Activated CD4-positive, alpha-beta T cell treated with anti-CD3 and anti-CD28 coated beads, Interleukin-10, Interleukin-2, amounts not matched to agents 100 ng/mL and 50 ng/mL, durations not matched to agents 16 hours and 8 hours (primary cell): ENCODE measurements around the gene ASCC3.

Source experiments
- DNase-seq: peaks from one replicate; pipeline ENCODE4 v3.0.0-alpha.2; 2020

Gene ASCC3

DNA sequence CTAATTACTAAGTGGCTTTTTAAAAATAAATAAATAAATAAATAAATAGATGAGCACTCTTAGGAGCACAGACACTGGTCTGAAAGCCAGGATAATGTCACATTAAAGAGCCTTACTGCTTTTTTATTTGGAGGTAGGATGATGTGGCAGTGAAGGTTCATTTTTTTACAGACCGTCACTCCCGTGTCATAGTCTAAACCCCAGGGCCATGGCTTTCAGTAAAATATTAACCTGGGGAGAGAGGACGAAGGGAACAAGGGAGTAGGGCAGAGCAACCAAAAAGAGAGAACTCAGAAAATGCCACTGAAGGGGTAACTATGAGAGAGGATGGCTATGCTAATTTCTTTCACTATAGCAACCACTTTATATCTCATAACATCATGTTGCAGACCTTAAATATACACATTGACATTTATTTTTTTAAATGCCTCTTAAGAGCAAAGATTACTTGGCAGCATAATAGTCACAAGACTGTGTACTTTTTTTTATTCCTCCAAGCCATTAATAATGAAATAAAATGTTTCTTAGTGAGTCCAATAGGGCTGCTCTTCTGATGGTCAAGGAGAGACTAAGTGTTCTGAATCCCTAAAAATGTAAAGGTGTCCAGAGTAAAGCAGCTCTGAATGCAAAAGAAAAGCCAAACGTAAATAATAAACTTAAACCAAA is 315.6 kb downstream of the ASCC3 start:
- DNase-seq: no peak

DNA sequence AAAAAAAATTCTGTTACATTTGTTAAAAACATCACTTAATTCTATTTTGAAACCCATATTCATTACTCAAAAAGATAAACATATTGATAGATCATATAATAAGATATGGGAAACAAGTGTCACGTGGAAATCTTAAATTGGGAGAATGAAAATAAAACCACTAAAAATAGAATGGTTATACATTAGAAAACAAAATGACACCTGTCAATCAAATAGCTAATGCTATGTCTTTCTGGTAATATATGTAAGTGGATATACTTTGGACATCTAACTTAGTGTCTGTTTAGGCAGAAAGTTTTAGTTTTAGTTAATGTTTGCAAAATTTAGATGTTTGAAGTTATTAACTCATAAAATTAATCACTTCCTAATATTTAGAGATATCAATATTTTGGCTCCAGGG is 321.3 kb downstream of the ASCC3 start:
- DNase-seq: no peak

DNA sequence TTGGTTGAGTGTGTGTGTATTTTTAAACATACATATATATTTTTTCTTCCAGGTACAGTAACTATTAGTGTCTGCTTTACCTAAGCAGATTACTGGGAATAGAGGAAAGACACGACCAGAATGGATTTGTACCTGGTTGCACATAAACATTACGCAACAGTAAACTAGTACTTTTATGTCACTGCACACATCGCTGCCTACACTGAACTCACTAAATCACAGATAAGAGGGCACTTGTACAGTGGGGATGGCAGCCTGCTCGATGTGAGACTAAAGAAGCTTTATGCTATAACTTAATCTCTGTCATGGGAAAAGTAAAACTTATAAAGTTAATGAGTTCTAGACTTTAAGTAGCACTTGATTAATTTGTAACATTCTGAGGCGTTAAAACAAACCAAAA is 326.9 kb downstream of the ASCC3 start:
- no peak for DNase-seq

DNA sequence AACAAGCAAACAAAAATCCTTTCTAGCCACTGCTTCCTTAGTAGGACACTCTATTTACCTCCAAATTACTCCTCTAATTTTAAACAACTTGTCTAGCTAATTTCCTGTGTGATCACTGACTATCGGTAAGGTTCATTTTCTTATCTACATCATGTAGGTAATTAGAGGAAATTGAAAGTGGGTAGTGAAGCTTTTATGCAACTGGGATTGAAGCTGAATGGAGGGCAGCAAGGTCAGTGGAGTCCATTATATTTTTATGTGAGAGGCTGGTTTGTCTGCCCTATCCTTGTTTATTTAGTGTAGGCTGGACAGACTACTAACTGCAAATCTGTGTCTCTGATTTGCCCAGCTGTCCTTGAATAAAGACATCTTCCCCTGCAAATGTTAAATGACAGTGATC is 327.9 kb downstream of the ASCC3 start:
- no peak for DNase-seq

DNA sequence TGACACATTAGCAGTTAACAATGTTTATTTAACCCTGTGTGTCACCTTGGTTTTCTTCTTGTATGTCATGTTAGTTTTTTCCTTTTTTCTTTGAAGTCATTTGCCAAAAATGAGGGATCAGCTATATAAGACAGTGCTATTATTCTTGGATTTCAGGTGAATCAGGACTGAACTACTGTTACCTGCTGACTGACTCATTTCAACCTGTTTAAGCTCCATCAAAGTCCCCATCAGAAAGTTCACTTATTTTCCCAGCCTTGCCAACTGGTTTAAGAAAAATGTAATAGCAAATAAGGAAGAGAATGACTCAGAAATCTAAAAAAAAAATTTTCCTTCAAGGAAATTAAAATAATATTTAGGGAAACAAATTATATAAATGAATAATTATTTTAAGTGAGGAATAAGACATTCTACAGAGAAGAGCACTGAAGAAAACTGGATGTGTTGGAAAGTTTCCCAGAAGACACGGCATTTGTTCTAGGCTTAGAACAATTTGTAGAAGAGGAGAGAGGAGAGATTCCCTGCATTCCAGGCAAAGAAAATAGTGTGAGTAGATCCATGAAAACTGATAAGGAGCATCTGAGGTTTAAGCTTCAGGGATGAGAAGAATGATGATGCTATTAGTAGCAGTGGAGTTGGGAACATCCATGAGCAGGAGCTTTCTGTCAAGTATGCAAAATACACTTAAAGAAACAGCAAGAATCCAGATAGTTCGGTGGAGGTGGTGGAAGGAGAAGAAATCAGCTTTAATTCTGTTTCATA is 331.5 kb downstream of the ASCC3 start:
- DNase-seq: no peak

DNA sequence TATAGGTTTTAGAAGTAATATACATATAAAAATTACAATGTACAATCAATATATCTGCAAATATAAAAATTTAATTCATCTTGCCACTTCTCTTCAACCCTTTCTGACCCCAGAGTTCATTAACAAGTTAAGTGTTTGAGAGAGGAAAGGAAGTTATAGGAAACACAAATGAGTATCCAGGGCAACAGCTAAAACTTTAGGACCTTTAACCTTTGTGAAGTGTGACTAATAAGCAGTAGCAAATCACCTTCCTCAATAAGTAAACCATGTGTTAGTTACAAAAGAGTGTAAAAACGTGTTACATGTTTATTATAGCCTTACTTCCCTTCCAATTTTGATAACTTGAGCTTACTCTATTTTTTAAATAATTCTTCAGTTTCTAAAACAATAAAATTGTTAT is 343.0 kb downstream of the ASCC3 start:
- no peak for DNase-seq

DNA sequence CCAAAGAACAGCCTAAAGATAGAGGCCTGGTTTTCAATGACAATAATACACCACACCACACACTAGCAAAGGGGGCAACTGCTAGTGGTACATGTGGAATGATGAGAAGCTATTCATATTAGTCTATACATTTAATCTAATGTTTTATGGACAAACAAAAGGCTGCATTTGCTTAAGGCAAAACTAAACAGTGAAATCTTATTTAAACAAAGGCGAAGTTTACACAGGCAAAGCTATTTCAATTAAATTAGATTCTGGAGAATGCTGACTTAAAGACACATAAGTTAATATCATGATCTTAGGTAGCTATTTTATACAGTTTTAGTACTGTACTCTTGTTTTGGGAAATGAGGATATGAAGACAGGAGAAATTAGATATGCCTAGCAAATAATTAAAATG is 362.5 kb downstream of the ASCC3 start:
- no peak for DNase-seq

DNA sequence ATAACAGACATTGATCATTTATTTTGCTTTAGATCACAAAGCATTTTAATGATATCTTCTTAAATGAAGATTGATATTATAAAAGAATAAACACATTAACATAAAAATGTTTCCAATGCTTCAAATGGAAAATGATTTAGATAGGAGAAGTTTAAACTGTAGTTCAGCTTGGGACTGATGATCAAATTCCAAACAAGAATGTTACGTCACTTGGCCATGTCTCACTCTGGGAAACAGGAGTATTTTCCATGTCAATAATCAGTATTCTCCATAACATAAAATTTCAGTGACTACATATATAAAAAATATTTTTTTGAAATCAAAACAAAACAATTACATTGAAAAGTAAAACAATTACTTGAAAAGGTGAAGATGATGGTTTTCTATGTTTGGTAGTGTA is 363.5 kb downstream of the ASCC3 start:
- no peak for DNase-seq

DNA sequence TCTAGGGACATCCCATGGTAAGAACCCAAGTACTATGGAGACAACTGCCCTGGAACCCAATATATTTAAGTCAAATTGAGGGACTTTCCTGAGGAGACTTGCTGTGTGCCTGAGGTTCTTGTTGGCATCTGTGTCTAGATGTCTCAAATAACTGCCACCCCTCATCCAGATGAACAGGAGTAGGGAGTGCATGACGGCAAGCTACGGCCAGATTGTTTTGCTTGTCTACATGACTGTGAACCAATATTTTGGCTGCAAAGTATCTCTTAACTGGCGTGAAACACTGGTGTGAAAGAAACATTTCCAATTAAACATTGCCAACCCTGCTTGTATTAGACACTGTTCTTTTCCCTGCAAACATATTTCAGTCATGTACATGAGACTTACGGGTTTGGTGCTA is 364.0 kb downstream of the ASCC3 start:
- DNase-seq: no peak

DNA sequence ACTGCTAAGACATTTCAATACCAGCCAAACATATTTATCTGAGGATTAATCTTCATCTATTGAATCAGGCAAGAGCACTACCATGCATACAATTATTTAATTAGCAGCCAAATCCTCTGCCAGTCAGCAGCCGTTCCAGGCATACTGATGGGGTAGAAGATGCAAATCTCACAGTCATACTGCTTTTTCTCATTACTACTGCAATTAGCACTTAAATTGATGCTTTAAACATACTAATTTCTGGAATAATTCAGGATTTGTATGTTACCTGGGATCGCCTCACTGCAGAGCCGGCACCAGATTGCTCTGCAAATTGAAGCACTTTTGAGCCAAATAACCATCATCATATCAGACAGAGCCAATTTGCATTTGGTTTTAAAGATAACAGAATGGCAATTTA is 366.5 kb downstream of the ASCC3 start:
- DNase-seq: no peak

DNA sequence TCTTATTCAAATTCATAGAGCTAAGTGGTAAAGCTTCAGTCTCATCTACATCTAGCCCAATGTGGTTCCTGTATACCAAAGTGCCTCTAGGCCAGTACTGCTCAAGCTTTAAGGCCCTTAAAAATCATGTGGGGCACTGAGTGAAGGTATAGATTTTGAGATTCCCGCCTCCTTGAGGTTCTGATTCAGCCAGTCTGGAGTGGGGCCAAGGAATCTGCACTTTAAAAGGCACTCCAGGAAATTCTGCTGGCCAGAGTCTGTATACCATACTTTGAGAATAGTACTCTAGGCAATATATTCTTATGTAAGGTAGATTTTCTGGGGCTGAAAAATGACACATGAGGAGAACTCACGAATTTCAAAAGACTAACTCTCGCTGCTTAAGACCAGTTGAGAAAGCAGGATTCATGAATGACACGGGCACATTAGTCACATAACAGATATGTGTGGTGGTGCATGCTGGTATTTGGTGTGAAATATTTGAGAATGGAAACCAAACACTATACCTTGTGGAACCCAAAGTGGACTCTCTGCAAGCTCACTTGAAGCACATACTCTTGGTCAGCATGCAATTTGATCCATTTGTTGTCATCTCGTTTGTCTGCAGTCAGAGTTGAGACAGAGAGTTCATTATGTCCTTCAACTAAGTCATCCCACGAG is 368.8 kb downstream of the ASCC3 start:
- no peak for DNase-seq

DNA sequence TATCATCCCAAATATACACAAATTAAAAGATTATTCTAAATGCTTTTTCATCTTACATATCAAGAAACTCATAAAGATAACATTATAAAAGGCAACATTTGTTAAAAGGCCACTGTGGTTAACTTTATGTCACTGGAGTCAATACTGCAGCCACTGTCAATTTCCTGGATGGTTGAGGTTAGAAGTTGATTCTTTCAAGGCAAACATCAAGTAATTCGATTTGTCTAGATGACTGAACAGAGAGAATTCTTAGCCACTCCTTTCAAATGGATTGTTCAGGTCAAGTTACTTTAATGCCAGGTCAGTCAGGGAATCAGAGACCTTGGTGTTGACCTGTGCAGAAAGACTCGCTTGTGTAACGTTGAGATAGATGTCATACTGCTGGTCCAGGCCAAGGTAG is 372.0 kb downstream of the ASCC3 start:
- DNase-seq: no peak

DNA sequence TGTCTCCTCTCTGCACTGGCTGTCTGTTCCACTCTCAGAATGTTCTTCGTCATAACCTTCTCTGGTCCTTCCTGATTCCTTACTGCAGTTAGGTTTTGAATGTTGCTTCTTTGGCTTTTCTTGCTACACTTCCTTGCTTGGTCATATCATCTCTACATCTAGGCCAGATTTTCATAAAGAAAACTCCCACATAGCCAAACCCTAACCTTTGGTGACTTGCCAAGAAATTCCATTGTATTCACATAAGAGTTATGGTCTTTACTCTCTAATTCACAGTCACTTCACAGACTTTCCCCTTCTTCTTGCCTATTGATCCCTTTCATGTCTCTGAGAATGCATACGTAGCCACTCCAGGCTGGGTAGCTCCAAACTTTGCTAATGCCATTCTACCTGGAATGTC is 374.5 kb downstream of the ASCC3 start:
- DNase-seq: no peak

DNA sequence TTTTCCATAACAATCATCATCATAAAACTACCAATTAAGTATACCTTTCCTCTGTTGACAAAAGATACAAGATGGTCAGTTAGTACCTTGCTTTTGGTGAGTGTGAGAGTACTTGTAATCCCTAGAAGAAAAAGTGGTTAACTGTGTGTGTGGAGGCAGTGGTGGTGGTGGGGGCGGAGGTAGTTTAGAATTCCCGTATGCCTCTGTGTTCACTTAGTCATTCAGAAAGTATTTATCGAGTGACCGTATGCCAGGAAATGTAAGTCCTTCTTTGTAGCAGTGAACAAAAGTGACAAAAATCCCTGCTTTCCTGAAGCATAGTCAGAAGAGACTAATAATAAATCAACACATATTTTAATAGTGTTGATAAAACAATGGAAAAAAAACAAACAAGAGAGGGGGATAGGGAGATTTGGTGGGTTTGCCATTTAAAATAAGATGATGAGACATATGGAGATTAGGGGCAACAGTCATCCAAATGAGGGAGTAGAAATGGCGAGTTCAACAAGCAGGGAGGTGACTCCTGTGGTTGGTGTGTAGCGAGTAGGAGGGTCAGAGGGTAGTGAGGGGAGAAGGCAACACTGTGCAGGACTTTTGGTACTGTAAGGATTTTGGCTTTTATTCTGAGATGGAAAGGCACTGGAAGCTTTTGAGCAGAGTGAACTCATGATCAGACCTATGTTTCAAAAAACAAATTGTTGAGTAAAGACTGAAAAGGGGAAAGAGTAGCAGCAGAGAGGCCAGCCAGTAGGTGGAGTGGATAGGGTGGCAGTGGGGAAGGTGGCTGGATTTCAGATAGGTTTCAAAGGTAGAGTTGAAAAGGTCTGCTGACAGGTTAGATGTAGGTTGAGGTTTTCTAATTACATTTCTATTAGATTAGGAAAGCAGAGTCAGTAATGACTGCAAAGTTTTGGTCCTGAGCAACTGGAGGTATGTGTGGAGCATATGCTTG is 376.1 kb downstream of the ASCC3 start:
- DNase-seq: peak; percentile 15

DNA sequence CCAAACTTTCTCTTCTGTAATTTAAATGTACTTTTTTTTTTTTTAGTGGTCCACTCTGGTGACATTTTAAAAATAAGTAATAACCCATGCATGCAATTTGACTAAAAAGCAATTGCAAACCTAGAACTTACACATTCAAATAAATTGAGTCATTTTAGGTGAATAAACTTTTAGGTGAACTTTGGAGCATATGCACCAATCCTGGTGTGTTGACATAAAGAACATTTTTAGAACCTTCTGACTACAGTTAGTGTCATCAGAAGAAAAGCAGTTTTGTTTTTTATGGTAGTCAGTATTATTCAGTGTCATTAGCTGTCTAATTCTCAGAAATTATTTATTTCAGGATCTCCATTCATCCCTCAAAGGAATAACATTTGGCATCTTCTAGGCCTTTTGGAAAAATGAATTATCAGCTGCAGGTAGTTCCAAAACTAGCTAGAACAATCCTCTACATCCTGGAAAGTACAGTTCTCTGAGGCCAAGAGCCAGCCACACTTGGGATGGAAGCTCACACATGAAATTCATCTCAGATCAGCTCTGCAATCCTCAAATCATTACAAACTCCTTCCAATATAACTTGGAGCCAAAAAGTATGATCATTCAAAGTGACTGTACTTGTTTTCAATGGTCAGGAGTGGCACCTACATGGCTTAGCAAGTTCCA is 378.0 kb downstream of the ASCC3 start:
- DNase-seq: no peak

DNA sequence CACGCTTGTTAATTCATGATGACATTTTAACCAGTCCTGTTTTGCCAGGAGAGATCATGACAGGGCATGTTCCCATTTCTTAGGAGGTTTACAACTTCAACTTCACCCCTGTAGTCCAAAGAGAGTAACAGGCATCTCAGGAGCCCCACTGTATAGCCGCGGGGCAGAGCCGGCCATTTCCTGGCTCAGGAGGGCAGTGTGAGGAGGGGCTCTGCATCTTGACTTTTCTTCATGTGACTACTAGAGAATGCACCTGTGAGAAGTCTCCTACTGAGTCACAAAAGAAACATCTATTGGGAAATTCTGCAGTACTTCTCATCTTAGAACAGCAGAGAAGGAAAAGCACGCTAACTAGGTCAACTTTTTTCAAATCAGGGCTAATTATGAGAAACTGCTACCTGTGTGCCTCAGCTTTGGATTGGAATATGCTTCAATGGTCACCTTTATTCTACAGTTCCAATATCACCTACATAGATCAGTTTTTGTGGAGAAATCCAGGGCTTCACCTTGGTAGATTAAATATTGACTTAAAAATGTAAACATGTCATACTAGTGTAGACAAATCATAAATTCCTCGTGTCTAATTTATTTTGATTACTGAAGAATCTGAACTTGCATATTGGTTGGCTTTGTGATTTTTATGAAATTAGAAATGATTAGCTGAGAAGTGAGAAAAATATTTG is 387.8 kb downstream of the ASCC3 start:
- DNase-seq: no peak

DNA sequence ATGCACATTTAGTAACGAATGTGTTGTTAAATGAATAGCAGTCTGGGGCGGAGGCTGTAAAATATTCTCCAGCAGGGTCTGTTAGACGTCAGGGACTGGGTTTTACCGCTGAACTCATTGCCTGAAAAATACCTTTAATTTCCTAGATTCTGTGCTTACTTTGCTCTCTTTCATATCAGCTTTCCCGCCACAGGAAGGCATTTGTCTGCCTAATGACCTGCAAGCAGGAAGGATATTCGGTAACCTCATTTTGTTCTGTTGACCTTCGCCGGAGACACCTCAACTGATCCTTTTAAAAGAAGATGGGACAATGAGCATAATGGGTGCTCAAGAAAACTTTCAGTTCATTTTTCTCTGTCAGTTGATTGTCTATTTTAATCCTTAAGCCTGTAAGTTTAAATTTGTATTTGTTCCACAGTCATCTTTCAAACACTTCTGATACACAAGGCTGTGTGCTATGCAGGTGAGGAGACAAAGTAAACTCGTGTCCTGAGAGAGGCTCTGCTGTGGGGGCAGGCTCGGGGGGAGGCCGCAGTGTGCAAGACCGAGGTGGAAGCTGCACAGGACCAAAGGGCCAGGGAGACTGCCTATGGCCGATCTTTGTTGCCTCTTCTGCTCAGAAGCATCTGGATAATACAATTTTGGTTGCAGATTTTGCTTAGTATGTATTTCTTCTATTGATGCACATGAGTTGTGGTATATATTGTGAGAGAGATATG is 389.0 kb downstream of the ASCC3 start:
- DNase-seq: no peak

DNA sequence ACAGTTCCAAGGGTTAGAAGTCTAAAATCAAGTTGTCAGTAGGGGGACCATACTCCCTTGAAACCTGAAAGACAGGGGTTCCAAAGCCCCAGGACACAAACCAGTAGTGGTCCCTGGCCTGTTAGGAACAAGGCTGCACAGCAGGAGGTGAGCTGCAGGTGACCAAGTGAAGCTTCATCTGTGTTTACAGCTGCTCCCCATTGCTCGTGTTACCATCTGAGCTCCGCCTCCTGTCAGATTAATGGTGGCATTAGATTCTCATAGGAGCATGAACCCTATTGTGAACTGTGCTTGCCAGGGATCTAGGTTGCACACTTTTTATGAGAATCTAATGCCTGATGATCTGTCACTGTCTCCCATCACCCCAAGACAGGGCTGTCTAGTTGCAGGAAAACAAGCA is 391.1 kb downstream of the ASCC3 start:
- no peak for DNase-seq

DNA sequence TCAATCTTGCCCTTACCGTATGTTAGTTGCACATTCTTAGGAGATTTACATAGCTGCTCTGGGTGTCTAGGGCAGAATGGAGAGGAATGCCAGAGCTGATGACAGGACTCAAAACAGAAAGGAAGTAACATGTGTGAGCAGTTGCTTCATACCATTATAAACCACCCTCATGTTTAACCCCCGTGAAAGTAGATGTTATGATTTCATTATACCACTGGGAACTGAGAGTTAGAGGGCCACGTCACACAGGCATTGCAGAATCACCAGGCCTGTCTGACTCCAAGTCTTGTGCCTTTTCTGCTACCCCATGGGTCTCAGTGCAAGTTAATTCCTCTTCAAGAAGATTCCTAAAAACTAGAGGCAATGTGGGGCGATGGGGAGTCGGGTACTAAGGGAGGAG is 392.9 kb downstream of the ASCC3 start:
- no peak for DNase-seq

DNA sequence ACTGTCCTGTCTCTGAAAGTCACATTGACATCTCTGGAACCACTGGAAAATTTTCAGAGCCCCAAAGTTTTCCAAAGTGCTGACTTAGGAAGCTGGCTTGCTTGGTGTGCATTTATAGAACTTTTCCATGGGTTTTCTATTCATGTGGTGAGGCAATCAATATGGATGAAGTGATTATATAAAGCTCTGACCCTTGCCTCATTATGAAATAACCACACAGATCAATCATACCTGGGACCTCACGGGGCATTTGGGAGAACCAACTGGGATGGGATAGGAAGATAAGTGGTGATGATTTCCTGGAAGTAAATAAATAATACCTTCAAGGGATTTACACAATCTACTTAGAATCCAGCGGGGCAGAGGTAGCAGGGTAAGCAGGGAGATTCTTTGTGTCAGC is 393.5 kb downstream of the ASCC3 start:
- DNase-seq: no peak

DNA sequence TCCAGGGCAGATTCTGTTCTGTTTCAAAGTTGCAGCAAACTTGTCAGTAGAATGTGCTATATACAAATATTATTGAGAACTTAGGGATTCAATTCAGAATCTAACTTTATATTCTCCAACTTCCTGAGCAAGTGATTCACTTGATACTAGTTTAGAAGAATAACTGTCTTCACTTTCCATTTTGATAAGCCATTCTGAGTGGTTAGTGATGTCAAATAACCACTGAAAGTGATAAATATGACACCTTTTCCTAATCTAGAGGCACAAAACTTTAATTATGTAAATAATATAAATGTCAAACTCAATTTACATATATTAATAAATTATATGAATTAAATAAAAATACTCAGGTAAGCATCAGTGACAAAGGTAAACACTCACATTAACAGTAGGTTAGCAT is 395.9 kb downstream of the ASCC3 start:
- peak; percentile 19 for DNase-seq
